M059J (cell line): Measurements from ENCODE around the gene MVK. TPM values are rescaled to one million over a fixed set of nuclear protein-coding genes. Genes with fewer than 3 reads are reported as not detected.
A peak's percentile ranks its signal among the peaks of the same experiment; 100 is the strongest.
"Not testable (repeated sequence)": the region's sequence is repeated elsewhere in the genome, so short reads cannot be mapped to it uniquely, and the experiment has no call there.

Experiments used
- DNase-seq: peaks from one replicate; pipeline ENCODE4 v3.0.0-alpha.2; 2012; ENCODE audit warnings: low read depth
- total RNA-seq: library from RNA; depleted of rRNA; stranded (reverse); fragments of >200 nt; shearing (Covaris generic); gene quantifications from 2 replicates; pipeline ENCODE4 v1.2.3, GENCODE V29; 2014

Gene MVK
- total RNA-seq, 1 experiment from 2014 or later = 30.6 TPM

- DNase-seq = no peak
These were observed 15.1 kb downstream of the MVK start for GRCh38 chr12:109588461-109589239.

GRCh38 chr12:109589240-109589590, 15.6 kb downstream of the MVK start:
- DNase-seq = no peak

DNA sequence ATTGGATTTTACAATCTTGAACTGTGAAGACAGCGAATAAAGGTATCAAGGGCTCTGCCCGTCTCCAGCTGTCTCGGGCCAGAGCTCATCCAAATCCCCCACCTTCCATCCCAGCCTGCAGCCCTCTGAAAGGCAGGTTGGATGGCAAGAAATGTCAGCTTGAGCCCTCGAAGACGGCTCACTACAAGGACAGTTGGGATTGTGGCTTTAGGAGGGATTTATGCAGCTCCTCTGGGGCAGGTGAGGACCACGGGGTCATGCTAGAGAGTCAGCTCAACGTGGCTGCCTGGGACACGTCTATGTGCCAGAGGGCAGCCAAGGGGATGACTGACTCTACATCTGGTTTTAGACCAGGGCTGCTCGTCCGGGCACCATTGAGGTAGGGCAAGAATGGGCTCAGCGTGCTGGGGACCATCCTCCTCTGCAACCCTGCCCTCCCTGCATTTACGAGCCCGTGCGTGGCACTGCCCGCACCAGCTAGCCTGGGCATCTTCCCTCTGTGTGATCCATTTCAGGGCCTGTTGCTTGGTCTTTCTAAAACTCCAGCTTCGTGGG, 16.2 kb downstream of the MVK start:
- no peak for DNase-seq

GRCh38 chr12:109590566-109590965, 17.0 kb downstream of the MVK start:
- no peak for DNase-seq

DNA sequence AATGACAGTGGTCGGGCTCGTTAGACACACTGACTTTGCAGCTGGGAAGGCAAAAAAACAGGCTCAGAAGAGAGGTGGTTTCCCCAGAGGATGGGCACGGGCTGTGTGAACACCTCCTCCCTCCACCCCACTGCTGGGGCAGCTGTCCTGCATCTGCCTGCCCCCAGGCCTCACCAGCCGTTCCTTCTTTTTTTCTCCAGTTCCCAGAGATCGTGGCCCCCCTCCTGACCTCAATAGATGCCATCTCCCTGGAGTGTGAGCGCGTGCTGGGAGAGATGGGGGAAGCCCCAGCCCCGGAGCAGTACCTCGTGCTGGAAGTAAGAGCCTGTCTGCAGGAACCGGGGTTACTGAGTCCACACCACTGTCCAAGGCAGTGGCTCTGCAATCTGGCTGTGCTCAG, 17.4 kb downstream of the MVK start:
- DNase-seq = no peak

- DNase-seq = no peak
These were observed 18.8 kb downstream of the MVK start for GRCh38 chr12:109592195-109592904.

DNA sequence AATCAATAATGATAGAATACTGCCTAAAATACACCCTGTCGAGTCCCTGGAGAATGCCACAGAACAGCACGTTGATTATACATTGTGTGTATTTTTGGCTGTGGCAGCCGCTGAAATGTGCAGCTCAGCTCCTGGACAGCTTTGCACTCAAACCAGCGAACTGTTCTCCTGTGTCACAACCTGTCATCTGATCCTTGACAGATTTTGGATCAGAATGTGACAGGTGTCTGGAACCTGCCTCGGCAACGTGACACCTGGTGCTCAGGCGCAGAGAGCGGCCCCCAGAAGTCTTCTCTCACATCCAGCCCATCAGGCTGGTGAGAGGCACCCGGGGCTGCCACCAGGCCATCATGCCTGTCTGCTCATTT, 19.3 kb downstream of the MVK start:
- no peak for DNase-seq

GRCh38 chr12:109594556-109595317, 21.1 kb downstream of the MVK start:
- DNase-seq = no peak

DNA sequence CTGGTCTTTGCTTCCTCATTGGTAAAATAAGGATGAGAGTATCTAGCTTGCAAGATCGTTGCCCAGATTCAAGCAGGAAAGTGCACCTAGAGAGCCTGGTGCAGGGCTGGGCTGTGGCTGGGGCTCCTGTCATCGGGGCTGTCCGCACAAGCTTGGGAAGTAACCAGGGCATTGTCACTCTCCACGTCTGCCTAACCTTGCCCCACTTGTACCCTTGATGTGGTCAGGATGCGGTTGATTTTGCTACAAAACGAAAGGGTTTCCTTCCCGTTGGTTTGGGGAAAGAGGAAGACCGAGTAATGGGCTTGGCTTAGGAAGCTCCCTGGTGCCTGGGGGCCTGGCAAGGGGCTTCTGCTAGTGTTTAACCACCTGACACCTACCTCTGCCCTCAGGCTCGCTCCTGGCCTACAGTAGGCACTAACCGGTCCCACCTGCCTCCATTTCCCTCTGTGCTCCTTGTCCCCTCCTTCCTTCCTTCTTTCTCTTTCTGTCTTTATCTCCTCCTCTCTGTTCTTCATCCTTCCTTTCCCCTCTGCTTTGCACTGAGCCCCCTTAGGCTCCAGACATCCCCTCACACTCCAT, 21.8 kb downstream of the MVK start:
- DNase-seq = no peak

DNA sequence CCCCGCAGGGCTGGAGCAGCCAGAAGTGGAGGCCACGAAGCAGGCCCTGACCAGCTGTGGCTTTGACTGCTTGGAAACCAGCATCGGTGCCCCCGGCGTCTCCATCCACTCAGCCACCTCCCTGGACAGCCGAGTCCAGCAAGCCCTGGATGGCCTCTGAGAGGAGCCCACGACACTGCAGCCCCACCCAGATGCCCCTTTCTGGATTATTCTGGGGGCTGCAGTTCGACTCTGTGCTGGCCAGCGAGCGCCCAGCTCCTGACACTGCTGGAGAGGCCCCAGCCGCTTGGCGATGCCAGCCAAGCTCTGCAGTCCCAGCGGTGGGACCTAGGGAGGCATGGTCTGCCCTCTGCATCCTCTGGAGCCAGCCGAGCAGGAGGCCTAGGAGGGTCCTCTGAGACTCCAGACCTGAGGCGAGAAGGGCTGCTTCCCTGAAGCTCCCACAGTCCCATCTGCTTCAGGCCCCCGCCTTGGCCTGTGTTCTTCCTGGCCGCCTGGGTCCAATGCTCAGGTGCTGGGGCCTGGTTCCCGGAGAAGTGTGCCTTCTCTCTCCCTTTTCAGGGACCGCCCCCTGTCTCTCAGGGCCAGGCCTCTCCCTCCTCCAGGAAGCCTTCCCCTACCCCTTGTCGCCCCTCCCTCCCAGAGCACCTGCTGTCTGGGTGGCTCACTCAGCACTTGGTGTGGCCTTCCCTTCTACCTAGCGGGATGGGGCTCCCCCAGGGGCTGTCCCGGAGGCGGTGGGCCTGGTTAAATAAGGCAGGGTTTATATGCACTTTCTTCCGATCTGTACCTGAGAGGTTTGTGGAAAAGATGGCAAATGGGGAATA, 23.0 kb downstream of the MVK start:
- DNase-seq = no peak

- no peak for DNase-seq
These were observed 23.8 kb downstream of the MVK start for GRCh38 chr12:109597414-109597794.

DNA sequence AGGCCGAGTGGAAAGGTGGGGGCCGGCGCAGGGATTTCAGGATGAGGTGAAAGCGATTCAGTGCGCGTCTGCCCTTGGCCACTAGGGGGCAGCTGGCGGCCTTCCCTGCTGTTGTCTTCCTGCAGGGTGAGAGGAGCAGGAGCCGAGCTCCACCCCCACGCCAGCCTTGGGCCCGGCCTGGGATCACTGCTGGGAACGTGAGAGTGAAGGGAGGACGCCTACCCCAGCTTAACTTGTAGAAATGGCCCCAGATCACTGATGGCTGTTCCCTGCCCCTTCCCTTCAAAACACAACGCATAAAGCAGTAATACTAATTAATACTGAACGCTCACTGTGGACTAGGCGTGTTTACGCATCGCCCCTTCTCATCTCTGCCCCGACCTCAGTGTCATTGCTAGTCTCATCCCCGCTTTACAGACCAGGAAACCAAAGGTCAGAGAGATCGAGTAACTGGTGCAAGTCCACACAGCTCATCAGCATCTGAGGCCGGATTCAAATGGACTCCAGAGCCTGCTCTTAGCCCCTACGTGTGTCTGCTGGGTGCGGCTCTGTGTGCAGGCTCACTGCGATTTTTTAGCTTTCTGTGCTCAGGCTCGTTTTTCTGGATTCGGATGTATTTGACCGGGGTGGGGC, 24.3 kb downstream of the MVK start:
- peak; percentile 74 for DNase-seq

DNA sequence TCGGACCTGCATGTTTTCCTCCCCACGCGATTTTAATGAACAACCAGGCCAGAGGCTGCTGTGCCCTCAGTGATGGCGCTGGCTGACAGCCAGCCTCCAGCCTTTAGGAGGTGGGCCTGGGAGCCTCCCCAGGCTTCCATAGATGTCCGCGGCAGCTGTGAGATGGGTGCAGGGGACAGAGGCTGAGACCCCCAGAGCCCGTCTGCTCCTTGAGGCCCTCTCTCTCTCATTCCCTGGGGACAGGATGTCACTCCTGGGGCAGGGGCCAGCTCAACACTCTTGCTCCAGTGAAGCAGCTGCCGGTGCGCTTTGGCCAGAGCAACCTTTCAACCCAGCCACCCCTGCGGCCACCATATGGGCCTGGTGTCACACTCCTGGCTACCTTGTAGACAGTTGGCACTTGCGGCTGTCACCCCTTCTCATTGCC, 24.8 kb downstream of the MVK start:
- no peak for DNase-seq

DNA sequence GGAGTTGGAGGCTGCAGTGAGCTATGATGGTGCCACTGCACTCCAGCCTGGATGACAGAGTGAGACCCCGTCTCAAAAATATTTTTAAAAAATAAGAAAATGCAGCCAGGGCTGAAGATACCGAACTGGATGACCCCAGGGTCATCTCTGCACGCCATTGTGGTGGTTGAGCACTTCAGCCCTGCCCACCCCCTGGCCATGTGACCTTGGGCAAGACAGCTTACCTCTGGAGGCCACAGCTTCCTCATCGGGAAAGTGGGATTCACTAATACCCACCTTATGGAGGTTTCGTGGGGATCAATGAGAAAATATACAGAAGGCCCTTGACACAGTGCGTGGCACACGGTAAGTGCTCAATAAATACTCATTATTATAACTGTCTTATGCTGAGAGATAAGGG, 25.5 kb downstream of the MVK start:
- no peak for DNase-seq

DNA sequence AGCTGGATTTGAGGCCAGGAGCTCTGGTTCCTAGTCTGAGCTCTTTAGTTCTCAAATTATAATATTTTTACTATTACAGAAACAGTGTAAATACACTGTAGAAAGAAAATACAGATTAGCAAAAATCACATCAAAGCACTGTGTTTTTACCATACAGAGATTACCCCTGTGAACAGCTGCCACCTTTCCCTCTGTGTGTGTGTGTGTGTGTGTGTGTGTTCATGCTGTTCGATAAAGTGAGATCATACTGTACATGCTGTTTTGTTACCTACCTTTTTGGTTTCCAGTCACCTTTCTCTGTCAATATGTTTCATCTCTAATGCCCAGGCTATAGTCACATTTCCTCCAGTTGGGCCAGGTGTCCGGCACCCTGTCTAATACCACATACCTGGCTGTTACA, 26.9 kb downstream of the MVK start:
- no peak for DNase-seq

GRCh38 chr12:109600995-109601394, 27.4 kb downstream of the MVK start:
- no peak for DNase-seq

- DNase-seq = no peak
These were observed 28.0 kb downstream of the MVK start for GRCh38 chr12:109601557-109601956.

DNA sequence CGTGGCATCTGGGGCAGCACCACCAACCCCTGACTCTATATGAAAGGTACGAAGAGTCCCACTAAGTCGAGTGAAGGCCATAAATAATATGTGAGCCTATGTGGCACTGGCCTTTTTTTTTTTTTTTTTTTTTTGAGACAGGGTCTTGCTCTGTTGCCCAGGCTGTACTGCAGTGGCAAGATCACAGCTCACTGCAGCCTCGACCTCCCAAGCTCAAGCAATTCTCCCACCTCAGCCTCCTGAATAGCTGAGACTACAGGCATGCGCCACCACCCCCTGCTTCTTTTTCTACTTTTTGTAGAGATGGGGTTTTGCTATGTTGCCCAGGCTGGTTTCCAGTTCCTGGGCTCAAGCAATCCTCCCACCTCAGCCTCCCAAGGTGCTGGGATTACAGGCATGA, 28.5 kb downstream of the MVK start:
- DNase-seq = not testable (repeated sequence)

DNA sequence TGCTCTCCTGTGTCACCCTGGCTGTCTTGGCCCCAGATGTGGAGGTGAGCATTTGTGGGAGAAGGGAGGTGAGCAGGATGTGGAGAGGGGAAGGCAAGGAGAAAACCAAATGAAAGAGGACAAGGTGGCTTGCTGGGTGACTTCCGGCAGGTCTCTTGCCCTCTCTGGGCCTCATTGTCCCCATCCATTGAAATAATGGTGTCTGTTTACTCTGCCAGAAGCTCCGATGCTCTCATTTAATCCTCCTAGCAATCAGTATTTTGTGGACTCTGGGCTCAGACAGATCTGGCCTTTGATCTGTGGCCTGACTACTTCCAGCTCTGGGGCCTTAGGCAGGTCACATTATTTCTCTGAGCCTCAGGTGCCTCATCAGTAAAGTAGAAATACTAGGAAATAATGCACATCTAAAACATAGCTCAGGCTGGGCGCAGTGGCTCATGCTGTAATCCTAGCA, 30.6 kb downstream of the MVK start:
- no peak for DNase-seq

GRCh38 chr12:109605016-109605415, 31.4 kb downstream of the MVK start:
- DNase-seq = no peak
